T1000 (cell line): ENCODE data around the gene DYSF.

Experiments used
- DNase-seq: peaks from one replicate; lab custom pipeline; 2025; ENCODE audit warnings: mixed read lengths; lab: John Stamatoyannopoulos, UW

The DYSF gene

DNA sequence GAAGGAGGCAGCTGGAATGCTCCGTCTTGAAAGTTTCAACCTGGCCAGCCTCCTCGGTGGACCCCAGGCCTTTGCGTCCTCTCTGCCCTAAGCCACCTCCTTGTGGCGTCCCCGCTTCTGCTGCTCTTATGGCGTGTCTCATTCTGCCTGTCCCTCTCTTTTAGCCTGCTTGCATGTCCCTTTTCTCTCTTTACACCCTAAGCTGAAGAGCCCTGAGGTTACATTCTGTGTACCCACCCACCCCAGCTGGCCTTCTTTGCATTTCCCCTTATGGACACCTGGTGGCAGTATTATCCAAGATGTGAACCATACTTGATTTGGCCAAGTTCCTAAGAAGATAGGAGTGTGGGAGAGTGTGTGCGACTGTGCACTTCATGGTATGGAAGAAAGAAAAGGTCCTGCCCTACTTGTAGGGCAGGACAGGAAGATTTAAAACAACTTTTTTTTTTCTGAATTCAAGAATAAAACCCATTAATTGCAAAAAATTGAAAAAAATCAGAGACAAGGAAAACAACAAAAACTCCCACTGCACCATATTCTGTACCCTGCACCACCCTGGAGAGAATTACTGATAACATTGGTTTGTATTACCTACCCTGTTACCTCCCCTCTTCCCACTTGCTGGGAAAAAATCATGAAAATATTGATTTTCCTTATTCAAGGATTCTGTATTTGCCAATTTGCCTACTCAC is 77.4 kb downstream of the DYSF start:
- DNase-seq, result no peak

DNA sequence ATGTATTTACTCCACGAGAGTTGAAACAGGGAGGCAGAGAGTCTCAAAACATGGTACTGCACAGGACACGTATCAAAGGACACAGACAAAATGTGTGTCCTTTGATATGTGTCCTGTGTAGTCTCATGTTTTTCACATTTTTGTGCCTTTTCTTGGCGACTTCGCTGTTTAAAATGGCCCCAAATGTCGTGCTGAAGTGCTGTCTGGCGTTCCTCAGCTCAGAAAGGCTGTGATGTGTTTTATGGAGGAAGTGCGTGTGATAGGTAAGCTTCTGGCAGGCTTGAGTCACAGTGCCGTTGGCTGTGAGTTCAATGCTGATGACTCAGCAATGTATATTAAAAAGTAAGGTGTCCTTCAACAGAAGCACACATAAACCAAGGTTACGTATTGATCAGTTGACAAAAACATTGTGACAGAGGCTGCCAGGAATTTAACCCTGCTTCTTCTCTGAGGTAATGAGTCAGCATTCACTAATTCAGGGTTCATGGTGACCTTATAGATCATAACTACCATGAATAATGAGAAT is 78.2 kb downstream of the DYSF start:
- DNase-seq, result peak; percentile 70

DNA sequence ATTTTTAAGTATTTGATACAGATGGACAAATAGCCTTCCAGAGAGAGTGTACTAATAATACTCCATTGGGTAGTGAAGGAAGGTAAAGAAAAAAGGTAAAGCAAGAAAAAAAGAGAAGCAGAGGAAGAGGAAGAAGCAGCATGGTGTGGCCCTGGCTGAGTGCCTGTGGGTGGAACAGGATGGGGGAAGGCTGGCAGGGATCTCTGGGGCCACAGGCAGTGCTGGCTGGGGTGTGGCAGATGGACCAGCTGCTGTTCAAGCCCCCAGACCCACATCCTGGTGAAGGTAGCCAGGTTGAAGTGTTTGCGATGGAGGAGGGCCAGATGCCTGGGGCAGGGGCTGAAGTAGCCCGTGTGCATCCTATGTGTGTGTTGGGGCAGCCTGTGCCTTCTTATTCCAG is 79.0 kb downstream of the DYSF start:
- no peak for DNase-seq

DNA sequence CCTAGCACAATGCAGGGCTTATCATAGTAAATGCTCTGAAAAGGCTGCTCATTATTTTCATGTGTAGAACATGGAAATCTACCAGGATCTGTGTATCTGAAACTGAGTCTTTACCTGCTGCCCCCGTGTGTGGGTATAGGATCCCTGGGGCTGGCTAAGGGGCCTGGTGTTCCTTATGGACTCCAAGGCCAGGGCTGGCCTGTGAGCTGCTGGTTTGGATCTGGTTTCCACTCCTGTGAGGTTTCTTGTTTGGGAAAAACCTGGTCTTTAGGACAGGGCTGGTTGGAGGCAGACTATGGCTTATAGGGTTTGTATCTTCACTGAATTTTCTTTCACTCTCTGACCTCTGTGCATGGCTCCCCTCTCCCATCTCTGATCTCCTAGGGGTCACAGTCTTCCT is 80.8 kb downstream of the DYSF start:
- no peak for DNase-seq

DNA sequence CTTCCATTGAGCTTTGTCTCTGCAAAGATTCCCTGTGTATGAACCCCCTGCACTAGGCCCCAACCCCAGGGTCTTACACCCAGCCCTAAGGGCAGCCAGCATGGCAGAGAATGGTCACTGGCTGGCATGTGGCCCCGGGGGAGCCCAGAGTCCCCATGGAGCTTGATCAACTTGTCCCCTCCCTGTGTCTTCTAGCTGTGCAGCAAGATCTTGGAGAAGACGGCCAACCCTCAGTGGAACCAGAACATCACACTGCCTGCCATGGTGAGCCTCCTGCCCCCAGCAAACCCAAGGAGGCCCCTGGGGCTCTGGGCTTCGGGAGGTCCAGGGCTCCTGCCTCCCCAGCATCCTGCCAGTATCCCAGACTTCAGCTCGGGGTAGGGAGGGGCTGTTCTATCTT is 81.5 kb downstream of the DYSF start:
- no peak for DNase-seq

DNA sequence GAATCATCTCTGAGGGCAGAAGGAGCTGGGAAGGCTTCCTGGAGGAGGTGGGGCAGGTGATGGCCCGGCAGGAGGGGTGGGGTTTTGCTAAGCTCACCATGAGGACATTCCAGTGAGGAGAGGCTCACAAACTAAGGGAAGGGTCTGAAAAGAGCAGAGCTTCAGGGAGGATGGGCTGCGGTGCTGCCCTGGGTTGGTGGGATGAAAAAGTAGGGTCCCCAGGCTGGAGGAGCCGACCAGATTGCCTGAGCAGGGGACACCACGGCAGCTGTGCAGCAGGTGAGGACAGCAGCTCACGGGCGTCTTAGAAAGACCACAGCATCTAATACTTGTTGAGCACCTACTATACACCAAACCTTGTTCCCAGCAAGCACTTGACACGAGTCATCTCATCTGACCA is 82.2 kb downstream of the DYSF start:
- no peak for DNase-seq

DNA sequence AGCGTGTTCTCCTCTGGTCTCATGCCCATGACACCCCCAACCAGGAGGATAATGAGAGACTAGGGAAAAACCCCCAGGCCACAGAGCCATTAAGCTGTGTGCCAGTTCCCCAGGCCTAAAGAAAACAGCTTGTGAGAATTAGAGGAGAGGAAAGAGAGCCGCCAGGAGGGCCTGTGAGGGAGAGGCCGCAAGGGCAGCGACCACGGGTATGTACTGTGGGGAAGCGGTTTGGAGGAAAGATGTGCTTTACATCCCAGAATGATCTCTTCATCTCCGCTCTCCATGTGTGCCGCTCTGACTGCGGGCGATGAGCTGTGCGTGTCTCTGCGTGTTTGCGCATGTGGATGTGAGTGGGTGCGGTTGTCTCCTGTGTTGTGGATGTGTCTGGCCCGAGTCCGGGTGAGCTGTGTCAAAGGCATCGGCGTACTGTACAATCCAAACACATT is 82.9 kb downstream of the DYSF start:
- no peak for DNase-seq

DNA sequence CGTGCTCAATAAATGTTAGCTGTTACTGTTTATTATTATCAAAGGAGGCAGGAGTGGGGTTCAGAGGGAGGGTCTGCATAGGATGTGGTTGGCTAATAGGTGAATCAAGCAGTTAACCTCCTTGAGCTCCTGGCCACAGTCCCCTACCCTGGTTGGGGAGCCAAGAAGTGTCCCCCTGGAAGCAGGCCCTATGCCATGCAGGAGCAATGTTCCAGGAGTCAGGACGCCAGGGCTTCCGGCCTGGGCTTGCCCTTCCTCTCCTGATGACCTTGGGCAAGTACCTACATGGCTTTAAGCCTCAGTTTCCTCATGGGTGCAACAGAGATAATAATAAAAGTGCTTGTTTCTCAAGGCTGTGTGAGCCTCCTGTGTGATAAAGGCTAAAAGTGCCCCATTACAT is 84.9 kb downstream of the DYSF start:
- DNase-seq, result no peak

DNA sequence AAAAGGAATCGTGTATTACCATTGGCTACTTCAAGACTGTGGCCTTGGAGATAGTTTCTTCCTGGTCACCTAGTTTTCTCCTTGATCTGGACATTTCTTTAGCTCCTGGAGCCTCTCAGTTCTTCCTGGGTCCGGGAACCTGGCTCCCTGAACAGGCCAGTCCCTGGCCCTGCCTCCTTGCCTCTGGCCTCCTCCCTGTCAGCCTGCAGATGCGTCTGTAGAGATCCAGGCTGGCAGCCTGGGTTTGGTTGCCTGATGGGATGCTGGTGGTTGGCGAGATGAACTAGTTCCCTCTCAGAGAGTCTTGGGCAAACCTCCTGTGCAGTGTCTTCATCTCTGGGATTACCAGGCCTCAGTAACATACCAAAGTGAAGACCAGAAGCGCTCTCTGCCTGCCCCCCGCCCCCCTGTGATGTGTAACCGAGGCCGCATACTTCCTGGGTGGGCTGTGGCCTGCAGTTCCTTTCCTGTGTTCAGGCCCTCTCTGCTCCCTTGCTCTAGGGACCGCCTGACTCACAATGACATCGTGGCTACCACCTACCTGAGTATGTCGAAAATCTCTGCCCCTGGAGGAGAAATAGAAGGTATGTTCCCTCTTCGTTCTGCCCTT is 85.4 kb downstream of the DYSF start:
- no peak for DNase-seq

DNA sequence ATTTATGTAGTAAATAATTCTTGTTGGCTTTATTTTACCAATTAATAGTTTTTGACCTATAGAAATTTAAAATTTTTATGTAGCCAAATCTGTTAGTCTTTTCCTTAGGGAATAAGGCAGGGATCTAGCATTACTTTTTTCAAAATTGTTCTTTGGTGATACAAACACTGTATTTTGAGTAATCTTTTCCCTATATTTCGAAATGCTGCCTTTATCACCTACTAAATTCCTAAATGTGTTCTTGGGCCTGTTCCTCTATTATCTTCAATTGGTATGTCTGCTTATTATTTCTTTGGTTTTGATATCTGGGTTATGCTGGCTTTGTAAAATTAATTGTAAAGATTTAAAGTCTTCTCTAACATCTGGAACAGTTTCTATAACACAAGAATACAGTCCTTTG is 87.5 kb downstream of the DYSF start:
- no peak for DNase-seq

DNA sequence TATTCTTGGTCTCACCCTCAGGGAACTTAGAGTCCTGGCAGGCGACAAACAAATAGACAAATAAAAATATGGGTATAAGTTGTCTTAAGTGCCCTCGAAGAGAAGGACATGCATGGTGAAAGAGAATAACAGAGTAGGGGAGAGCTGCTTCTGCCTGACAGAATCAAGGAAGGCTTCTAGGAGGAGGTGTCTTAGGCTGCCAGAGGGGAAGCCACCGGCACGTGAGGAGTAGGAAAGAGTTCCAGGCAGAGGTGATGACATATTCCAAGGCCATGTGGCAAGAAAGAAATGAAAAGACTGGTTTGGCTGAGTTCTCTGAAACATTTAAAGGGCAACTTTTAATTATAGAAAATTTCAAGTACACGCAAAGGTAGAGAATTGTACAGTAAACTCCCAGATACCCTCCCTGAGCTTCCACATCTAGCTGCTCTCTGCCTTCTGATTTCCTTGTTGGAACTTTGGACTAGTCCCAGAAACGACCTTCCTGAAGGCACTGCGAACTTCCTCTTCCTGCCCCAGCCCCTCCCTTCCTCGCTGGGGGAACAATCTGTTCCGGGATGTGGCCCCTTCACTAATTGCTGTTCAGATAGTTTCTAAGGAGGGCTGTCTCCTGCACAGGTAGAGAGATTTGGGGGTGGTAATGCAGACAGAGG is 91.7 kb downstream of the DYSF start:
- DNase-seq, result no peak

DNA sequence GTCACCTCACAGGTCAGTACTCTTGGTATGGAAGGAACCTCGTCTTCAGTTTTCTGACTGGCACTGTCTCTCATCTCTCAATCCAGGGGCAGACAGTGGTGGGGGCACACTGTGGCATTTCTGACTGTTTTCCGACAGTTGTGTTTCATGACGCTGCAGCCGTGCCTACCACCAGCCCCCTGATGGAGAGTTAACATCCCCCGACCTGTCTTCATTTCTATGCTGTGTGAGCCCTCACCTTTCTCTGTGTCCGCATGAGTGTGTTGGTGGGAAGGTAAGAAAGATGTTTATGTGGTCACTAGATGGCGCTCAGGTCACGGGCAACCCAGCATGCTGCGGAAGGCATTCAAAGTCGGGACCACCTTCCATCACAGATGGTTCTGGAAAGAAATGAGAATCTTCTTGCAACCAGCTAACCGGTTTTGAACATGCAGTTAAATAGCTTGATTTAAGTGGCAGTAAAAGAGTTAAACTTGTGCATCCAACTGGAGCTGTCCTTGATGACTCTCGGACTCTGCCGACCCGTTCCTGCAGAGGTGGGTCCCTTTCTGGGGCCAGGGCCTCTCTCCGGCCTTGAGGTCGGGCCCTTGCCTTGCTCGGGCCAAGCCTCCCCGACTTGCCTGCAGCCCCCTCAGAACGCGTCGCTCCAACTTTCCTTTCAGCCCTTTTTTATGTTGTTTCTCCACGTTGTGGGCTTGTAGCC is 92.4 kb downstream of the DYSF start:
- DNase-seq, result peak; percentile 25

DNA sequence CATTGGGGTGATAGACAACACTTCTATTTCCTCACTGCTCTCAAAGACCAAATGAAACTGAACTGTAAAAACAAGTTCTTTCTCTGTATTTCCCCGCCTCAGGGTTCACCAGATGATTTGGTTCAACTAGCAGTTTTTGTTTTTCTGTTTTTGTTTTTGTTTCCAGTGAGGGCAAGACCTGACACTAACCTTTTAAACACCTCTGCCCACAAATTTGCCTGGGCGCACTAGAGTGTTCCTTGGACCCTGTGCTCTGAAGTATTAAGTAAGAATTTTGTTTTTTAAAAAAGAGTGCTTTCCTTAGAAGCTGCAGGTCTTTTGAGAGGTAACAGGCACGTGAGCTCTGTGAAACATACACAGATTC is 92.9 kb downstream of the DYSF start:
- DNase-seq, result no peak

DNA sequence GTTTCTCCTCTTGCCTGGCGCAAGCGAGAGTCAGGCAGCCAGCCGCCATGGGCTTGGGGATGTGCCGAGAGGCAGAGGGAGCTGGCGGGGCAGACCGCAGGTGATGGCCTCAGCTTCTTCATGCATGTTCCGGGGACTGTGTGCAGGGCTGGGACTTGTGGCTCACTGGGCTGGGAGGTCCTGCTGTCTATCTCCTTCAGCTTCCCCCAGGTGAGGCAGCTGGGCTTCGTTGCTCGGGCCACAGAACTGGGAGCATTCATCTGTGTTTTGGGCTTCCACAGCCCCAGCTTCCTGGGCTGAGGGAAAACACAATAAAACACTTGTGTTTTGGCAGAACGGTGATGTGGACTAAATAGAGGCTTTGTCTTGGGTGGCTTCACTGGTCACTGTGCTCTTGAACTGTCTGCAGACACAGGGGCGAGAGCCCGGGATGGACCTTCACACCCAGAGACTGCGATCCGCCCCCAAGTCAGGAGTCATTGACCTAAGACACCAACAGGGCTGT is 93.5 kb downstream of the DYSF start:
- no peak for DNase-seq

DNA sequence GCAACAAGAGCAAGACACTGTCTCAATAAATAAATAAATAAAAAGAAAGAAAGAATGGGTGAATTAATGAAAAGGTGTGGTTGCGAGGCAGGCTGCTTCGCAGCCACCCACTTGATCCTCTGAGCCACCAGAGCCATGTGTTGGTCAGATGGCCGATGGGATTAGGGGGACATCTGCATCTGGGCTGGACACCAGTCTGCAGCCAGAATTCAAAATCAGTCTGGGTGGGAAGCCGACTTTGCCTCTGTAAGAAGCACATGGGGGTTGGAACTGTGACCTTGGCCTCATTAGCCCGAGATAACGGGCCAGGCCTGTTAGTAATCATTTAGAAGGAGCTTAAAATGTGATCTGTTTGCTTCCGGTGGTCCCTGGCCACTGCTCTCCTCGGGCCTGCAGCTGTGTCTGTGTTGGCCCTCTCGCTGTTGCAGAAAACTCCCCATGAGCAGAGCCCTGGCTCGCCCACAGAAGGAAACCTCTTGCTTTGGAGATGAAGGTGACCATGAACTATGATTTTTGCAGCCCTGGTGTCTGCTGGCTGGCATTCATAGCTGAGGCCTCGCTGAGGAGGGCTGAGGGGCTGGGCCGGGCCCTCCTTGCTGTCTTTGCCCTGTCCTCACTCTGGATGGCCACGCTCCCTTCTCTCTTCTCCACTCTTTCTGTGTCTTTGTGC is 94.4 kb downstream of the DYSF start:
- no peak for DNase-seq

DNA sequence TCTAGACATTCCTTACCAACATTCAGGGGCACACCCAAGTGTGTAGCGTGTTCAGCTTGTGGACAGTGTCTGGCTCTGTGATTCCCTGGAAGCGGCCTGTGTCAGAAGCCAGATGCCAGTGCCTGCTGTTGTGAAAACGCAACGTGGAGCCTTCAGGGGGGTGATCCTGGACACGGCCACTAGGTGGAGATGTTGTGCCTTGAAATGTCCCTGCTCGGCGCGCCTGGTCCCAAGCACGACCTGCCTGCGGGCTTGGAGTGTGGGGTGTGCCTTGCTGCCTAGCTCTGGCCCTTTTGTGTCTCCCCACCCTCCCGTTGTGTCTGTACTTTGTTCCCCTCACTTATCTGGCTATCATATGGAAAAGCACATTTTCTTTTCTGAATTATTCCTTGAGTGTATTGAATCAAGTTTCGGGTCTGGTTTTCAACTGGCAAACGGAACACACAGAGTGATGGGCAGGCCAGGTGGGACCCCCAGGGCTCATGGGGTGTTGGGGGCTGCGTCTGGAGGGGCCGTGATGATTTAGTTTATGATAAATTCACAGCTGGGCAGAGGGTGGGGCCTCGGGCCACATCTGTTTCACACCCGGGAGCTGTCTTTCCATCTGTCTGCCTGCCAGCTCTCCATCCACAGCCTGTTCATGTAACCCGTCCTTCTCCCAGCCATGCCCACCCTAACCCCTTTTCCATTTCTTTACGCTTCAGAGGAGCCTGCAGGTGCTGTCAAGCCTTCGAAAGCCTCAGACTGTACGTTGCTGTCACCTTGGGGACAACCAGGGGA is 95.5 kb downstream of the DYSF start:
- DNase-seq, result peak; percentile 64

DNA sequence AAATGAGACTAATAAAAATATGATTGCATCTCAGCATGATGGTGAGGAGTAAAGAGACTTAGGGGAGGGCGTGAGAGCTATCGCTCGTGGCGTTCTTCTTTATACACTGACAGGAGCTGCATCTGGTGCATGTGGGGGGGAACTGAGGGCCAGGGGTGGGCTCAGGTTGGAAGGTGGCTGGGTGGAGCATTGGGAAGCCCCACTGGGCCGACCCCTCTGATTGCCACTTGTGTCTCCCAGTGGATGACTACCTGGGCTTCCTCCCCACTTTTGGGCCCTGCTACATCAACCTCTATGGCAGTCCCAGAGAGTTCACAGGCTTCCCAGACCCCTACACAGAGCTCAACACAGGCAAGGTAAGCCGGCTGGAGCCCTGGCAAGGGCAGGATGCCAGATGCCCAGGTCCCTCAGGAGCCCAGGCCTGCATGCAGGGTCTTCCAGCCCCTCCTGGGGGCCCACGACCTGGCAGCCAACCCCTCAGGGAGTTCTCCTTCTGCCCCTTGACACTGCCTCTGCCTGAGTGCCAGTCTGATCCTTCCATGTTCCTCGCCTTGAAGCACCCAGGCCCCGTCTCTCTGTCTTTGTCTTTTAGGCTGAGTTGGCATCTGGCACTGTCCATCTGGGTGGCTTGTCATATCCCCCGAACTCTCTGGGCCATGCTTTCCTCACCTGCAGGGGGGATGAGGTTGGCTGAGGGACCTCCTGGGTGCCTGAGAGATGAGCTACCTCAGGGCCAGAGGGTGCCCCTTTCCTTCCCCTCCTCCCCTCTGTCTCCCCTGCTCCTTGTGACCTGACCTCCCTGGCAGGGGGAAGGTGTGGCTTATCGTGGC is 97.7 kb downstream of the DYSF start:
- DNase-seq, result no peak

DNA sequence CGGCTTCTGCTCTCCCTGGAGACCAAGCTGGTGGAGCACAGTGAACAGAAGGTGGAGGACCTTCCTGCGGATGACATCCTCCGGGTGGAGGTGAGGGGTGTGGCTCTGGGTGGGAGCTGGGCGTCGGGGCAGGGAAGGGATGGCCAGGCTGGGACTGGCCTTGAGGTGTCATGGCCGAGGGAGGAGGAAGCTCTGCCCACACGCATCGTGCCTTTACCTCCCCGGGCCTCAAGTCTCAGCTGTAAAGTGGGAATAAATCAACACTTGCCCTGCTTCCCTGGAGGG is 98.2 kb downstream of the DYSF start:
- DNase-seq, result no peak

DNA sequence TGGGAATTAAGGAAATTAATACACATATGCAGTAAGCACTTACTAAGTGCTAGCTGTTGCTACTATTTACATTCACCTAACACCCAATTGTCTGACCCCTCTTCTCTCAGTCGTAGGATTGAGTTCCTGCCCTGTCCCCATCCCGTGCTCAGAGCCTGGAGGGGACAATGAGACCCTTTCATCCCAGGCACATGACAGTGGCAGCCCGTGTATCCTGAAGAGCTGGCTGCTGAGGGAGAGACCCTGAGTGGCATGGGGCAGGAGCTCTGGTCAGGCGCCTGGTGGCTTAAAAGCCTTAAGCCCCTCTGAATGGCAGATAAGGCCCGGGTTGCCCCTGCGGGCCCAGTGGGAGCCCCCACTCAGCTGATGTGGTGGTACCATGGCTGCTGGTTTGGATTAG is 99.0 kb downstream of the DYSF start:
- no peak for DNase-seq

DNA sequence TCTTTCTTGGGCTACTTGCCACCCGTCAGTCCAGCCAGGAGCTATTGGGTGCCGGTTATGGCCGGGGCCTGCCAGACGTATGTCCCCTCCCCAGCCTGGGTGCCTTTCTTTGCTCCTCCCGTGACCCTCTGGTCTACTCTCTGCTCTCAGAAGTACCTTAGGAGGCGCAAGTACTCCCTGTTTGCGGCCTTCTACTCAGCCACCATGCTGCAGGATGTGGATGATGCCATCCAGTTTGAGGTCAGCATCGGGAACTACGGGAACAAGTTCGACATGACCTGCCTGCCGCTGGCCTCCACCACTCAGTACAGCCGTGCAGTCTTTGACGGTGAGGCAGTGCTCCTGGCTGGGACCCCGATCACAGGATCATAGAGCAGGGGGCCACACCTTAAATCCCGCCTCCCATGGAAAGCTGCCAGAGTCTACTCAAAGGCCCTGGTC is 99.5 kb downstream of the DYSF start:
- DNase-seq, result no peak
